Kasumi-1 (cell line): ENCODE data around the gene PIK3R2.

ENCODE experiments used
- DNase-seq, 2 experiments: peaks; one replicate each; lab custom pipeline; 2025; lab: John Stamatoyannopoulos, UW

Gene PIK3R2

GRCh38 chr19:18123819-18124218, 29.1 kb upstream of the PIK3R2 start:
- no peak for DNase-seq

- DNase-seq: no peak
Observed at GRCh38 chr19:18126097-18126496, 26.9 kb upstream of the PIK3R2 start.

- peak; percentile 23 to 44 for DNase-seq
Observed at GRCh38 chr19:18128044-18128443, 24.9 kb upstream of the PIK3R2 start.

- no peak for DNase-seq
Observed at GRCh38 chr19:18128805-18129204, 24.2 kb upstream of the PIK3R2 start.

GRCh38 chr19:18130523-18131242, 22.3 kb upstream of the PIK3R2 start:
- DNase-seq: no peak

GRCh38 chr19:18131841-18132596, 20.9 kb upstream of the PIK3R2 start:
- DNase-seq: no peak

DNA sequence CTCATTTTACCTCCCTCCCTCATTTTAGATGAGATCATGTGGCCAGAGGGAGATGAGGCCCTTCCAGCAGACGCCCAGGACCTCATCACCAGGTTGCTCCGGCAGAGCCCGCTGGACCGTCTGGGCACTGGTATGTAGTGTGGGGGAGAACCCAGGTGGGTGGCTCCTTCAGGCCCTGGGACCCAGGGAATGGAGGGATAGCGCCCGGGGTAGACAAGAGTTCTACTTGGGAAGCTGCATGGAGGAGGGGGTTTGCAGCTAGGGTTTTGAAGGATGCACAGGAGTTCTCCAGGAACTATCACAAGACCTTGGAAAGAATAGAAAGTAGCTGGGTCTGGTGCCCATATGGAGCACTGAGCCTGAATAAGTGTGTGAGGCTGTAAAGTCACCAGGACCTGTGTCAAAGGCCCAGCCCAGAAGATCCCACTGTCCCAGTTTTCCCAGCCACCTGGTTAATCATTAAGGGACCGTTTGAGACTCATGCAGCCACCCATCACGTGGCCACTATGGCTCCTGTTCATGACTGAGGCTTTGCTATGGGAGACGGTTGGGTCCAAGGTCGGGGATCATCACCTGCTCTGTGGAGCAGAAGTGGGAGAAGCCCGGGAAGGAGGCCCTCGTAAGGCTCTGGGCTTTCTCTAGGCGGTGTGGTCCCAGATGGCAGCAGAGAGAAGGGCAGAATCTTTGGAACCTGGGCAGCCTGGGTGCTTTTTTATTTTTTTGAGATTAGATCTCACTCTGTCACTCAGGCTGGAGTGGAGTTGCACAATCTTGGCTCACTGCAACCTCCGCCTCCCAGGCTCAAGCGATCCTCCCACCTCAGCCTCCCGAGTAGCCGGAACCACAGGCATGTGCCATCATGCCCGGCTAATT, 17.0 kb upstream of the PIK3R2 start:
- no peak for DNase-seq

DNA sequence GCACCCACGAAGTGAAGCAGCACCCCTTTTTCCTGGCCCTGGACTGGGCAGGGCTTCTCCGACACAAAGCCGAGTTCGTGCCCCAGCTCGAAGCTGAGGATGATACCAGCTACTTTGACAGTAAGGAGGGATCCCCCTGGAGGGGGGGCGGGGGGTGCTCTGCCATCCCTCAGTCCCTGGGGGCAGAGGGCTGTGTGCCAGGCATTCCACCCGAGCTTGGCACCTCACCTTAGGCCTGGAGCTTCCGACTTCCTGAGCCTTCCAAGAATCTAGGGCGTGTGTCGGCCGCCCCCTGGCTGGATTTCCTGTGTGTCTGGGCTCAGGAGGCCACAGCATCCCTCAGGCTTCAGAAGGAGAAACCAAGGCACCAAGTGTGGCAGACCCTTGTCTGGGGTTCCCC, 15.7 kb upstream of the PIK3R2 start:
- no peak for DNase-seq

DNA sequence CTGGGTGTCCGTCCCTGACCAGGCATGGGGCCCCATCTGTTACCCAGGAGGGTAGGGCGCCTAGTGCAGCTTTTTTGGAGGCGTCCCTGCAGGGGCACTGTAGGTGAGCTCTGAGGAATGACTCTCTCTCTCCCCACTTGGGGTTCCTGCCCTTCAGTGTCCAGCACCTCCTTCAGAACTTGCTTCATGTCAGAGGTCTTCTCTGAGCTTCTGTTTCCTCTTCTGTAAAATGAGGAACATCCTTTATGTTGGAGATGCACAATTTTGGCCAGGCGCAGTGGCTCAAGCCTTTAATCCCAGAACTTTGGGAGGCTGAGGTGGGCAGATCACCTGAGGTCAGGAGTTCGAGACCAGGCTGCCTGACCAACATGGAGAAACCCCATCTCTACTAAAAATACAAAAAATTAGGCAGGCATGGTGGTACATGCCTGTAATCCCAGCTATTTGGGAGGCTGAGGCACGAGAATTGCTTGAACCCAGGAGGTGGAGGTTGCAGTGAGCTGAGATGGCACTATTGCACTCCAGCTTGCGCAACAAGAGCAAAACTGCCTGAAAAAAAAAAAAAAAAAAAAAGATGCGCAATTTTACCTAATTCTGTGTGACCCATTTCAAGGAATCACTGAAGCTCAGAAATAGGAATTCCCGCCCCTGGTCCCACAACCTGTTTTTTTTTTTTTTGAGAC, 15.2 kb upstream of the PIK3R2 start:
- DNase-seq: no peak

- DNase-seq: no peak
Observed at GRCh38 chr19:18140473-18140872, 12.5 kb upstream of the PIK3R2 start.

DNA sequence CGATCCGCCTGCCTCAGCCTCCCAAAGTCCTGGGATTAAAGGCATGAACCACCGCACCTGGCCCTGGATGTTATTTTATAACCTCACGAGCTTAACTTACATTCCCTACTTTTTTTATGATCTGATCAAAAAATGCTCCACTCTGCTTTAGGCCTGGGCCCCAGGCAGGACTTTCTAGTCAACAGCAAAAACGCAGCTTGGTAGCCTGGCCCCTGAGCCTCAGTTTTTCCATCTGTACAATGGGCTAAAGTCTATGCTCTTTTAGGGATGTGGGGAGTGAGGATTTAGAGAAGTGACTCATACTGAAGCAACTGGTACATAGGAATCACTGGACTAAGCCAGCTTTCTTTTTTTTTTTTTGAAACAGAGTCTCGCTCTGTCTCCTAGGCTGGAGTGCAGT, 11.9 kb upstream of the PIK3R2 start:
- no peak for DNase-seq

DNA sequence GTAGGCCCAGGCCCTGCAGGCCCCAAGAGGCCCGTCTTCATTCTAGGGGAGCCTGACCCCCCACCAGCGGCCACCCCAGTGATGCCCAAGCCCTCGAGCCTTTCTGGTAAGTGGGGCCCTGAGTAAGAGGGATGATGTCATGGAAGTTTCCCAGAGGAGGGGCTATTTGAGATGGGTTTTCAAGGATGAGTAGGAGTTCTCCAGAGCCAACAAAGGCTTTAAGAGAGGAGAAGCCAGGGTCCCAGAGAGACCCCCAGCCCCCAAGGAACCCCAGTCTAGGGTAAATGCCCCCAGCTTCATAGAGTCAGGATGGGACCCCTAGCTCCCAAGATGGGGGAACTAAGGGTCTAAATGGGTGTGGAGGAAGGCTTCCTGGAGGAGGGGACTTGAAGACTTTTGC, 9.1 kb upstream of the PIK3R2 start:
- no peak for DNase-seq

GRCh38 chr19:18144361-18144760, 8.6 kb upstream of the PIK3R2 start:
- DNase-seq: no peak

GRCh38 chr19:18144906-18145305, 8.1 kb upstream of the PIK3R2 start:
- no peak for DNase-seq

DNA sequence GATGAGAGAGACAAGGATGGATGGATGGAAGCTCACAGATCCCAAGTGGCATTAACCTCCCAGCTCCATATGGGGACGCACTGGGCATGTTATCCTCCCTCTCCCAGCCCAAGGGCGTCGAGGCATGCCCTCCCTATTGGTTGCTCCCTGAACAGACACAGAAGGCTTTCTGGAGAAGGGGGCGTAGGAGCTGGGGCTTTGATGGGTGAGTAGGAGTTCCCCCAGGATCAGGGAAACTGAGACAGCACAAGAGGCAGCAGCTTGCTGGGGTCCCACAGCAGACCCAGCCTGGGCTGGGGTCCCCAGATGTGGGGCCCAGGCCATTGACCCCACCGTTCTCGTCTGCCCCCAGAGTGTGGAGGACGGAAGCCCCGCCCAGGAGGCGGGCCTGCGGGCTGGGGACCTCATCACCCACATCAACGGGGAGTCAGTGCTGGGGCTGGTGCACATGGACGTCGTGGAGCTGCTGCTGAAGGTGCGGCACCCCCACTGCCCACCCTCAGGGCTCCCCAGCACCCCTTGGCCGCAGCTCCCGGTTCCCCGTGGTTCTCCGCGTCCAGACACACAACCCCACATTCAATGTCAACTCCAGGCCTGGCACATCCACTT, 7.5 kb upstream of the PIK3R2 start:
- no peak for DNase-seq

GRCh38 chr19:18147396-18147795, 5.6 kb upstream of the PIK3R2 start:
- no peak for DNase-seq

DNA sequence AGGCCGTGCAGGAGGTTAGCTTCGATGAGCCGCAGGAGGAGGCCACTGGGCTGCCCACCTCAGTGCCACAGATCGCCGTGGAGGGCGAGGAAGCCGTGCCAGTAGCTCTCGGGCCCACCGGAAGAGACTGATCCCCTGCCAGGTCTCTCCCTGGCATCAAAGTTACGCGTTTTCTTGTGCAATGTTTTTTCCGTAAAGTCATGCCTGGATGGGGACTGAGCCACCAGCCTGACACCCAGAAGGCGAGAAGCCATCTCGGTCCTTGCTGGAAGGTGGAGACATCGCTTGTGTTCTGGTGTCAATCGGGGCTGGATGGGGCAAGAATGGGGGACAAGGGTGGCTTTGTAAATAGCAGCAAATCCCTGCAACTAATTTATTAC, 3.4 kb upstream of the PIK3R2 start:
- DNase-seq: no peak

- DNase-seq: no peak
Observed at GRCh38 chr19:18150776-18151624, 2.0 kb upstream of the PIK3R2 start.

DNA sequence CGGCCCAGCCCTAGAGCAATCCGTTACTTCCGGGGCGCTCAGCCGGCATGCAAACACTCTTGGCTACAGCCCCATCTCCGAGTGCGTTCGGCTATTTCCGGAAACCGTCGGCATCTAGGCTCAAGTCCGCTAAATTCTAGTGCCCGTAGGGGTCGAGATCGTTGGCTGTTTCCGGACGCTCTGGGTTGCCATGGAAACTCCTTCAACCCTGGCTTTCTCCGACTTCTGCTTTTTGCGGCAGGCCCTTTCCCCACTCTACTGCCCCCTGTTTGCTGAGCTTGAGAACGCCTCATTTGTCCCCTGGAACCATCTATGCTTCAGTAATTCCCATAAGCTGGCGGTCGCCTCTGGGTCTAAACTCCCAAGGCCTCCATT, 534 bp upstream of the PIK3R2 start:
- peak; percentile 99 to 100 for DNase-seq

GRCh38 chr19:18153556-18154134, 682 bp downstream of the PIK3R2 start:
- no peak for DNase-seq
